ENCODE data around the gene RANBP3L. TPM values are rescaled to one million over a fixed set of nuclear protein-coding genes. Genes with fewer than 3 reads are reported as not detected.

Gene RANBP3L
- not detected in 2 replicates for total RNA-seq

GRCh38 chr5:36301858-36302603 lies at the start of gene RANBP3L:
Gene RANBP3L, minus strand, starts transcription at chr5:36301902. Its CDS starts 486 bp downstream, at chr5:36301416.

GRCh38 chr5:36241631-36242533 lies 59.8 kb downstream of the RANBP3L start, which contains the start of gene NADK2:
Gene NADK2, minus strand, starts transcription at chr5:36241925. Its CDS starts 127 bp downstream, at chr5:36241798.

Other genes starting within 250 kb of the RANBP3L start
- not detected in 2 replicates for gene UGT3A2, start 235.0 kb downstream of the RANBP3L start, total RNA-seq
- 10.1 and 12.2 TPM in 2 replicates for gene LMBRD2, start 150.0 kb downstream of the RANBP3L start, total RNA-seq
- gene SKP2, start 149.8 kb downstream of the RANBP3L start, total RNA-seq = 28.6 and 34.0 TPM in 2 replicates
- gene NADK2, start 60.0 kb downstream of the RANBP3L start, total RNA-seq = 25.6 and 26.1 TPM in 2 replicates